H9 (cell line): Measurements from ENCODE around the gene N4BP3. TPM values are rescaled to one million over a fixed set of nuclear protein-coding genes. Genes with fewer than 3 reads are reported as not detected.

Experiments used
- DNase-seq: peaks from one replicate; pipeline ENCODE4 v3.0.0-alpha.2; 2017
- H2AFZ ChIP-seq: one replicate; pipeline ENCODE4 v1.6.1; 2013; ENCODE audit warnings: mild to moderate bottlenecking, low read length, control low read depth, moderate library complexity
- H2AK5ac ChIP-seq: 2 replicates; pipeline ENCODE4 v1.6.1; 2013; ENCODE audit warnings: low read length, control low read depth, mixed read lengths; ENCODE audit not compliant: insufficient read length
- H2BK120ac ChIP-seq: one replicate; pipeline ENCODE4 v1.6.1; 2013; ENCODE audit warnings: low read depth, mild to moderate bottlenecking, low read length, control low read depth, inconsistent platforms; ENCODE audit not compliant: poor library complexity, severe bottlenecking
- H2BK12ac ChIP-seq: 2 replicates; pipeline ENCODE4 v1.6.1; 2013; ENCODE audit warnings: low read length, control low read depth, mixed read lengths, low read depth; ENCODE audit not compliant: insufficient read length
- H2BK15ac ChIP-seq: 2 replicates; pipeline ENCODE4 v1.6.1; 2013; ENCODE audit warnings: low read depth, low read length, control low read depth
- H2BK20ac ChIP-seq: one replicate; pipeline ENCODE4 v1.6.1; 2013; ENCODE audit warnings: low read depth, mild to moderate bottlenecking, low read length, control low read depth, inconsistent platforms; ENCODE audit not compliant: poor library complexity, severe bottlenecking
- H2BK5ac ChIP-seq: 2 replicates; pipeline ENCODE4 v1.6.1; 2013; ENCODE audit warnings: low read length, control low read depth, mixed read lengths; ENCODE audit not compliant: insufficient read length
- H3K14ac ChIP-seq: 2 replicates; pipeline ENCODE4 v1.6.1; 2013; ENCODE audit warnings: low read length, control low read depth; ENCODE audit not compliant: insufficient read depth
- H3K18ac ChIP-seq: 2 replicates; pipeline ENCODE4 v1.6.1; 2013; ENCODE audit warnings: low read depth, mild to moderate bottlenecking, mixed read lengths, low read length, control low read depth; ENCODE audit not compliant: insufficient read length
- H3K23ac ChIP-seq: 2 replicates; pipeline ENCODE4 v1.6.1; 2013; ENCODE audit warnings: low read length, control low read depth, mixed read lengths, low read depth; ENCODE audit not compliant: insufficient read length
- H3K23me2 ChIP-seq: 2 replicates; pipeline ENCODE4 v1.6.1; 2013; ENCODE audit warnings: low read depth, mild to moderate bottlenecking, mixed read lengths, low read length, control low read depth; ENCODE audit not compliant: insufficient read length, poor library complexity, severe bottlenecking
- H3K27ac ChIP-seq: 2 replicates; pipeline ENCODE4 v1.5.1; 2013; ENCODE audit warnings: low read length, control low read depth, mixed read lengths, low read depth; ENCODE audit not compliant: insufficient read length
- H3K27me3 ChIP-seq: 2 replicates; pipeline ENCODE4 v1.6.1; 2013; ENCODE audit warnings: low read length, control low read depth, inconsistent platforms; ENCODE audit not compliant: insufficient read depth
- H3K4ac ChIP-seq: 2 replicates; pipeline ENCODE4 v1.6.1; 2013; ENCODE audit warnings: low read depth, mild to moderate bottlenecking, control low read depth, inconsistent platforms, low read length, moderate library complexity
- H3K4me1 ChIP-seq: 2 replicates; pipeline ENCODE4 v1.6.1; 2013; ENCODE audit warnings: low read length, control low read depth, inconsistent platforms; ENCODE audit not compliant: insufficient read depth
- H3K4me2 ChIP-seq: 2 replicates; pipeline ENCODE4 v1.6.1; 2013; ENCODE audit warnings: low read length, control low read depth, mixed read lengths; ENCODE audit not compliant: insufficient read length, insufficient read depth
- H3K56ac ChIP-seq: 2 replicates; pipeline ENCODE4 v1.6.1; 2013; ENCODE audit warnings: low read depth, mild to moderate bottlenecking, mixed read lengths, low read length, control low read depth; ENCODE audit not compliant: insufficient read length
- H3K79me1 ChIP-seq: 2 replicates; pipeline ENCODE4 v1.6.1; 2013; ENCODE audit warnings: low read depth, mild to moderate bottlenecking, moderate library complexity, low read length, control low read depth, inconsistent platforms; ENCODE audit not compliant: insufficient read depth, poor library complexity, severe bottlenecking
- H3K79me2 ChIP-seq: 2 replicates; pipeline ENCODE4 v1.6.1; 2013; ENCODE audit warnings: low read length, control low read depth, inconsistent platforms; ENCODE audit not compliant: insufficient read depth
- H3K9ac ChIP-seq: 2 replicates; pipeline ENCODE4 v1.6.1; 2013; ENCODE audit warnings: low read length, control low read depth, mixed read lengths; ENCODE audit not compliant: insufficient read length; ENCODE audit errors: extremely low read depth
- H3K9me3 ChIP-seq: one replicate; pipeline ENCODE4 v1.6.1; 2013; ENCODE audit warnings: low read depth, low read length, inconsistent platforms; ENCODE audit not compliant: control insufficient read depth
- H3T11ph ChIP-seq: one replicate; pipeline ENCODE4 v1.6.1; 2013; ENCODE audit warnings: mild to moderate bottlenecking, low read length, control low read depth, inconsistent platforms
- H4K20me1 ChIP-seq: one replicate; pipeline ENCODE4 v1.6.1; 2013; ENCODE audit not compliant: control insufficient read depth, insufficient read length, insufficient read depth
- H4K5ac ChIP-seq: 2 replicates; pipeline ENCODE4 v1.6.1; 2013; ENCODE audit warnings: low read depth, mild to moderate bottlenecking, mixed read lengths, low read length, control low read depth; ENCODE audit not compliant: insufficient read length
- H4K8ac ChIP-seq: replicated peaks from 2 replicates; pipeline ENCODE4 v1.6.1; 2013; ENCODE audit warnings: low read length, control low read depth, mixed read lengths, low read depth; ENCODE audit not compliant: insufficient read length
- H4K91ac ChIP-seq: 2 replicates; pipeline ENCODE4 v1.6.1; 2013; ENCODE audit warnings: low read depth, mild to moderate bottlenecking, moderate library complexity, mixed read lengths, low read length, control low read depth; ENCODE audit not compliant: insufficient read length
- H3K27ac Mint-ChIP-seq, 3 experiments: 2 replicates in 2 of 3; 3 replicates in 1 of 3; pipeline ENCODE4 v1.8.0; 2020 to 2021; ENCODE audit warnings: mixed read lengths in 3 of 3, mild to moderate bottlenecking in 1 of 3, moderate library complexity in 1 of 3
- H3K27me3 Mint-ChIP-seq: 2 replicates; pipeline ENCODE4 v1.8.0; 2021; ENCODE audit warnings: low read depth, mild to moderate bottlenecking, moderate library complexity, mixed read lengths
- H3K36me3 Mint-ChIP-seq, 3 experiments: 2 replicates in 2 of 3; 3 replicates in 1 of 3; pipeline ENCODE4 v1.8.0; 2020 to 2021; ENCODE audit warnings: low read depth in 3 of 3, mixed read lengths in 3 of 3; ENCODE audit not compliant: insufficient read depth in 1 of 3
- H3K4me1 Mint-ChIP-seq, 2 experiments: 2 replicates each; pipeline ENCODE4 v1.8.0; 2020; ENCODE audit warnings: mixed read lengths in 2 of 2
- H3K4me3 Mint-ChIP-seq, 2 experiments: 2 replicates in 1 of 2; 3 replicates in 1 of 2; pipeline ENCODE4 v1.8.0; 2020 to 2021; ENCODE audit warnings: mild to moderate bottlenecking in 2 of 2, mixed read lengths in 2 of 2, moderate library complexity in 1 of 2
- H3K9me3 Mint-ChIP-seq, 2 experiments: 2 replicates in 1 of 2; 3 replicates in 1 of 2; pipeline ENCODE4 v1.8.0; 2020; ENCODE audit warnings: mild to moderate bottlenecking in 2 of 2, mixed read lengths in 2 of 2, moderate library complexity in 1 of 2
- CTCF ChIP-seq: fragments of 200-600 bp; sonication (generic); conservative IDR thresholded peaks from 3 replicates; pipeline ENCODE4 v1.8.0; 2021; ENCODE audit warnings: antibody characterized with exemption, mild to moderate bottlenecking
- WGBS: extraction: QIAGEN DNeasy Blood & Tissue Kit; methylation state at CpG from one replicate; pipeline ENCODE4 v1.1.7; 2013; ENCODE audit warnings: missing lambda C conversion rate, low lambda C conversion rate, mixed read lengths; ENCODE audit not compliant: insufficient read length; ENCODE audit errors: extremely low coverage; 5-methylcytosine and 5-hydroxymethylcytosine counted together
- total RNA-seq: library from RNA; stranded (reverse); gene quantifications from 2 replicates; pipeline ENCODE4 v1.2.1, GENCODE V29; 2021

N4BP3 gene
- total RNA-seq, 1 experiment from 2014 or later: 32.1 TPM

- no peak overlapping the region for H3K14ac ChIP-seq
- H2BK5ac ChIP-seq: no peak overlapping the region
- TF ChIP-seq CTCF: no peak
- DNase-seq: no peak
- H3K4me2 ChIP-seq: no peak overlapping the region
- no peak overlapping the region for H3T11ph ChIP-seq
- H3K79me1 ChIP-seq: no peaks in the 10 kb centered on the region
- peaks cover 41 to 50% of the 10 kb centered on the region in 2 experiments for H3K4me1 Mint-ChIP-seq
- no peak overlapping the region for H3K27ac ChIP-seq
- H3K36me3 Mint-ChIP-seq: peaks cover 8 to 38% (median 18%) of the 10 kb centered on the region in 3 experiments; a peak in 6 of 7 replicates
- no peak overlapping the region for H3K4me3 Mint-ChIP-seq
- no peak overlapping the region for H3K18ac ChIP-seq
- H3K9ac ChIP-seq: no peak overlapping the region
- peaks cover 4% of the 10 kb centered on the region; the same call in 1 of the 2 replicates for H3K4me1 ChIP-seq
- H3K56ac ChIP-seq: no peak overlapping the region
- H2BK15ac ChIP-seq: no peak overlapping the region
- H4K91ac ChIP-seq: no peak overlapping the region
- no peak overlapping the region for H3K4ac ChIP-seq
- peaks cover 2% of the 10 kb centered on the region; the same call in 1 of the 2 replicates for H3K79me2 ChIP-seq
- no peak overlapping the region for H4K8ac ChIP-seq
- H2BK20ac ChIP-seq: no peak overlapping the region
- no peaks in the 10 kb centered on the region for H4K20me1 ChIP-seq
- H3K23me2 ChIP-seq: no peaks in the 10 kb centered on the region
- H3K27ac Mint-ChIP-seq: peak overlapping the region; percentile 88 to 97 (median 95)
- no peaks in the 10 kb centered on the region for H3K27me3 Mint-ChIP-seq
- no peaks in the 10 kb centered on the region for H3K27me3 ChIP-seq
- H2BK12ac ChIP-seq: no peak overlapping the region
- no CpG with 5 or more reads among the region's 13 CpGs for WGBS
- no peaks in the 10 kb centered on the region for H3K9me3 Mint-ChIP-seq
- H2AFZ ChIP-seq: no peak overlapping the region
- no peak overlapping the region for H4K5ac ChIP-seq
- H3K9me3 ChIP-seq: no peaks in the 10 kb centered on the region
- no peak overlapping the region for H2AK5ac ChIP-seq
- H2BK120ac ChIP-seq: no peak overlapping the region
- H3K23ac ChIP-seq: no peak overlapping the region
These were observed 10.0 kb downstream of the N4BP3 start for GRCh38 chr5:178123094-178123965.
